GM12892 (cell line): ENCODE data around the gene PCNX1.

ENCODE experiments used
- POLR2A ChIP-seq: IDR thresholded peaks from 2 replicates; pipeline ENCODE4 v1.6.1; 2011; ENCODE audit warnings: low read depth, low read length, control low read depth
- POLR2AphosphoS5 ChIP-seq: IDR thresholded peaks from 2 replicates; pipeline ENCODE4 v1.6.1; 2011; ENCODE audit warnings: low read depth, low read length, control low read depth
- TAF1 ChIP-seq: IDR thresholded peaks from 2 replicates; pipeline ENCODE4 v1.6.1; 2011; ENCODE audit warnings: low read depth, mild to moderate bottlenecking, control low read depth, low read length, borderline replicate concordance

DNA sequence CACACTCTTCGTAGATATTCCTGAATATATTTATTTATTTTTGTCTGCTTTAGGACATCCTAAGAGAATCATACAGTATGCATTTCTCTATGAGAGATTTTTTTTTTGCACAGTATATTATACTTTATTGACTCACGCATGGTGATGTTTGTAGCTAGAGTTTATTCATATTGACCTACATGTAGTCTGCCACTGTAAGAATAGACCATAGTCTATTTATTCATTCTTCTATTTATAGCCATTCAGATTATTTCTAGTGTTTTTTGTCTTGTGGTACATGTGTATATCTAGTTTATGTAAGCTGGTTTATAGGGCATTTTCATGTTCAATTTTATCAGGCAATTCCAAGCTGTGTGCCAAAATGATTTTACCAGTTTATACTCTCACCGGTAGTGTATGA, 45.2 kb downstream of the PCNX1 start:
- TF ChIP-seq POLR2AphosphoS5 (no peak), POLR2A (no peak), TAF1 (no peak)
